T-helper 2 cell treated with Interferon-gamma antibody and Interleukin-4, amounts not matched to agents 5 μg/mL and 100 μg/mL, for 36 hours (primary cell): ENCODE measurements around the gene MDGA2.

Experiments
- DNase-seq: peaks from one replicate; pipeline ENCODE4 v3.0.0; 2021; ENCODE audit warnings: low spot score
- H3K27ac Mint-ChIP-seq: one replicate; pipeline ENCODE4 v1.8.0; 2021; ENCODE audit warnings: mild to moderate bottlenecking, mixed read lengths
- H3K27me3 Mint-ChIP-seq: one replicate; pipeline ENCODE4 v1.8.0; 2021; ENCODE audit warnings: low read depth, mixed read lengths
- H3K36me3 Mint-ChIP-seq: one replicate; pipeline ENCODE4 v1.8.0; 2021; ENCODE audit warnings: low read depth, mixed read lengths
- H3K4me1 Mint-ChIP-seq: one replicate; pipeline ENCODE4 v1.8.0; 2021; ENCODE audit warnings: low read depth, mixed read lengths
- H3K4me3 Mint-ChIP-seq: one replicate; pipeline ENCODE4 v1.8.0; 2022; ENCODE audit warnings: mild to moderate bottlenecking, moderate library complexity, mixed read lengths
- H3K9me3 Mint-ChIP-seq: one replicate; pipeline ENCODE4 v1.8.0; 2021; ENCODE audit warnings: mixed read lengths

The MDGA2 gene

GRCh38 chr14:47675466-47676314 lies at the start of gene MDGA2:
MDGA2 (minus strand) TSS chr14:47675605.
- H3K4me3 Mint-ChIP-seq, result peak within 1 kb of the TSS; percentile 48
- H3K9me3 Mint-ChIP-seq, result no peaks in the 10 kb centered on the region
- H3K27ac Mint-ChIP-seq, result no peak within 1 kb of the TSS
- peaks cover 35% of the 10 kb centered on the region for H3K27me3 Mint-ChIP-seq
- DNase-seq, result peak; percentile 6
- no peaks in the 10 kb centered on the region for H3K36me3 Mint-ChIP-seq
- H3K4me1 Mint-ChIP-seq, result peaks cover 1% of the 10 kb centered on the region

- no peaks in the 10 kb centered on the region for H3K36me3 Mint-ChIP-seq
Observed at GRCh38 chr14:47722929-47723693, 47.7 kb upstream of the MDGA2 start.

DNA sequence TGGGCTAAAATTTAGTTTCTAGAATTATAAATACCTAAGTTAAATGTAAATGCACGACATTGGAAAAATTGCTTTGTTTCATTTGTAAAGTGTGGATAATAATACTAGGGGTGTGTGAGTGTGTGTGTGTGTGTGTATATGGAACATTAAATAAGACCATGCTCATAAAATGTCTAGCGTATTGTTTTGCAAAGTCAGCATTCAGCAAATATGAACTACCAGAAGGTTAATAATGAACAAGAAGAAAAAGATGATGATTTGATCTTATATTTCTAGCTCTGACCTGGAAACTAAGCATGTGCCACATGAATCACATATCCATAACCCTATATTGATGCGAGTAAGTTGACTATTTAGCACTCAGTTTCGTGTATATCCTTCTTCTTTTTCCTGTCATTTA lies 44.9 kb upstream of the MDGA2 start:
- Mint-ChIP-seq H3K27me3 (no peaks in the 10 kb centered on the region), H3K36me3 (no peaks in the 10 kb centered on the region), H3K4me3 (no peak overlapping the region), H3K27ac (no peak overlapping the region), H3K9me3 (peaks cover 4% of the 10 kb centered on the region), H3K4me1 (no peaks in the 10 kb centered on the region)
- DNase-seq, result no peak

More at GRCh38 chr14:47722929-47723693, 47.7 kb upstream of the MDGA2 start:
- Mint-ChIP-seq H3K27ac (no peak overlapping the region), H3K4me3 (no peak overlapping the region), H3K4me1 (no peaks in the 10 kb centered on the region), H3K9me3 (peaks cover 6% of the 10 kb centered on the region), H3K27me3 (no peaks in the 10 kb centered on the region)
- DNase-seq, result no peak

- Mint-ChIP-seq H3K4me1 (no peaks in the 10 kb centered on the region), H3K4me3 (no peak overlapping the region), H3K9me3 (peaks cover 3% of the 10 kb centered on the region), H3K27ac (no peak overlapping the region), H3K36me3 (no peaks in the 10 kb centered on the region), H3K27me3 (no peaks in the 10 kb centered on the region)
- DNase-seq, result no peak
Observed at GRCh38 chr14:47715330-47715729, 39.9 kb upstream of the MDGA2 start.

DNA sequence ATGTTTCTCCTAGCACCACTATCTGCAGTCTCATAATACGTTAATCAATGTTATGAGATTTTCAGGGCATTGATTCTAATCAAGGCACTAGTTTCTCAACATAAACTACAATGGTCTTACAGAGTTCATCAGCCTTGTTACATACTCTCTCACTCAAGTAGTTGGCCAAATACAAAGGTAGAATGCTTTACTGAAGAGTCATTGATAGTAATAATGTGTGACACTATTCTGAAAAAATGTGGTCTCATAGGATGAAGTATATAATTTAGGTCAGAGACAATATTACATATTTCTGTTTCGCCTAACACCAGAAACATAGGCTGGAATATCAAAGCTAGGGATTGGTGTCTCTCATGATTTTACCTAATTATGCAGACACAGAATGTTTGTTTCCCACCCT lies 35.2 kb upstream of the MDGA2 start:
- no peak for DNase-seq
- Mint-ChIP-seq H3K4me3 (no peak overlapping the region), H3K27ac (no peak overlapping the region), H3K9me3 (peaks cover 13% of the 10 kb centered on the region), H3K27me3 (no peaks in the 10 kb centered on the region), H3K4me1 (no peaks in the 10 kb centered on the region), H3K36me3 (no peaks in the 10 kb centered on the region)

DNA sequence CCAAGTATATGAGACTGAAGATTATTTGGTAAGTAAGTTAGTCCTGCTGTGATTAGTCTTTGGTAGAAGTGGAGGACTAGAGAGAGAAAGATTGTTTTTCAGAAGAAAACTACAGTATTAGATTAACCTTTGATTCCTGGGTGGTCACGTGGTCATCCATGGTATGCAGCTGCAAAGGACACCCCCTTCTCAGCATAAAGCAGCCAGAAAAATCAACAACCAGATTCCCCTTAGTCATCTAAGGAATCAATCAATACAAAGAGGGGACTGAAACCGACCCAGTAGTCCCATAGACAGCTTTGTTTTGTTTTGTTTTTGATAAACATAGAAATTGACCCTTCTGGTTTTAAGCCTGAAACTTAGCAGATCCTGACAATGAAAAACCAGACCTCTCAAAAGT lies 30.3 kb upstream of the MDGA2 start:
- Mint-ChIP-seq H3K27ac (no peak overlapping the region), H3K4me1 (no peaks in the 10 kb centered on the region), H3K27me3 (no peaks in the 10 kb centered on the region), H3K36me3 (no peaks in the 10 kb centered on the region), H3K9me3 (peaks cover 16% of the 10 kb centered on the region), H3K4me3 (no peak overlapping the region)
- no peak for DNase-seq

- no peak overlapping the region for H3K27ac Mint-ChIP-seq
- peaks cover 10% of the 10 kb centered on the region for H3K9me3 Mint-ChIP-seq
- no peak overlapping the region for H3K4me3 Mint-ChIP-seq
- DNase-seq, result no peak
- no peaks in the 10 kb centered on the region for H3K36me3 Mint-ChIP-seq
- no peaks in the 10 kb centered on the region for H3K27me3 Mint-ChIP-seq
- no peaks in the 10 kb centered on the region for H3K4me1 Mint-ChIP-seq
Observed at GRCh38 chr14:47691829-47692228, 16.4 kb upstream of the MDGA2 start.

DNA sequence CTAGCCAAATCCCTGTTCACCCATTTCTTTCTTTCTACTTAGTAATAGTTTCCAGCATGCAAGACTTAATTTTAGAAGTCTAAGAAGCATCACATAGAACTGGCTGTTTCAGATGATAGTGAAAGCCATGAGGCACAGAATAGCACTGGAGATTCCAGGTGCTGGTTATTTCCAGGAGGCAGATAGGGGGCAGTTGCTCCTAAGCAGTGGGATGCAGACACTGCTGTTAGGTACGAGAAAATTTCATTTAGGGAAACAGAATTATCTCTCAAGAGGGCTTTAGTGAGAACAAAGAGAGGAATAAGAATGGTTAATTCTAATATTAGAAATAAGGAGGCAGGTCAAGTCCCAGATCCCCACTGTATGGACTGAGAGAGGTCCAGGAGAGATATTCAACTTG lies 3.6 kb upstream of the MDGA2 start:
- DNase-seq, result no peak
- Mint-ChIP-seq H3K4me3 (no peak overlapping the region), H3K4me1 (peaks cover 1% of the 10 kb centered on the region), H3K27ac (no peak overlapping the region), H3K36me3 (no peaks in the 10 kb centered on the region), H3K27me3 (peaks cover 23% of the 10 kb centered on the region), H3K9me3 (no peaks in the 10 kb centered on the region)

DNA sequence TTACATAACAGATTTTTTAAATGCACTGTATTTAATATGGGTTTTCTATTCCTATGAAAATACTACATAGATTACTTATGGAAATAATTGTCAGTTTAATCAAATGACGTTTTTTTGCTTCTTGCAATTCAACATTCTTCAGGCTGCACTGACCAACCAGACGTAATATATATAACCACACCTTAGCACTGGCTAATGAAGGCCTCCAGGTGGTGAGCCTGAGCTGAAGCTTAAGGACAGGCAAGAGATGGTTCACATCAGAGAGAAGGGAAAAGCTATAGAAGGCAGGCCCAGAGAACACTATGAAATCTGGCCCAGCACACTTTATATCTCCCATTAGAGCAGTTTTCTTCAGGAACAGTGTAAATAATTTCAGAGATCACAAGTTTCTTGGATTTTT lies 2.8 kb upstream of the MDGA2 start:
- Mint-ChIP-seq H3K4me3 (no peak overlapping the region), H3K27me3 (peaks cover 28% of the 10 kb centered on the region), H3K9me3 (no peaks in the 10 kb centered on the region), H3K36me3 (no peaks in the 10 kb centered on the region), H3K4me1 (peaks cover 1% of the 10 kb centered on the region), H3K27ac (no peak overlapping the region)
- DNase-seq, result no peak

DNA sequence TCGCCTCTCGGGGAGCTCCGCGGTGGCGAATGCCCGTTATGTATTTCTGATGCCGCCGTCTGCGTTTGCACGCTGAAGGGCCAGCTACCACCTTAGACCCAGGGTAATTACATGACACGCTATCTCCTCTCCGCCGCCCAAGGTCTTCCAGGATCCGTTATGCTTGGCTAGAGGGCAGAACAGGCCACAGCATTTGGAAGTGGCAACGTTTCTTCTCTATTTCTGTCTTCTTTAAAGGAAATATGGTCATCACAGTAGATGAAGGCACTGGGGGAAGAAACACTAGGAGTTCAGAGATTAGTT lies 861 bp upstream of the MDGA2 start:
- no peaks in the 10 kb centered on the region for H3K9me3 Mint-ChIP-seq
- peaks cover 35% of the 10 kb centered on the region for H3K27me3 Mint-ChIP-seq
- no peaks in the 10 kb centered on the region for H3K36me3 Mint-ChIP-seq

DNA sequence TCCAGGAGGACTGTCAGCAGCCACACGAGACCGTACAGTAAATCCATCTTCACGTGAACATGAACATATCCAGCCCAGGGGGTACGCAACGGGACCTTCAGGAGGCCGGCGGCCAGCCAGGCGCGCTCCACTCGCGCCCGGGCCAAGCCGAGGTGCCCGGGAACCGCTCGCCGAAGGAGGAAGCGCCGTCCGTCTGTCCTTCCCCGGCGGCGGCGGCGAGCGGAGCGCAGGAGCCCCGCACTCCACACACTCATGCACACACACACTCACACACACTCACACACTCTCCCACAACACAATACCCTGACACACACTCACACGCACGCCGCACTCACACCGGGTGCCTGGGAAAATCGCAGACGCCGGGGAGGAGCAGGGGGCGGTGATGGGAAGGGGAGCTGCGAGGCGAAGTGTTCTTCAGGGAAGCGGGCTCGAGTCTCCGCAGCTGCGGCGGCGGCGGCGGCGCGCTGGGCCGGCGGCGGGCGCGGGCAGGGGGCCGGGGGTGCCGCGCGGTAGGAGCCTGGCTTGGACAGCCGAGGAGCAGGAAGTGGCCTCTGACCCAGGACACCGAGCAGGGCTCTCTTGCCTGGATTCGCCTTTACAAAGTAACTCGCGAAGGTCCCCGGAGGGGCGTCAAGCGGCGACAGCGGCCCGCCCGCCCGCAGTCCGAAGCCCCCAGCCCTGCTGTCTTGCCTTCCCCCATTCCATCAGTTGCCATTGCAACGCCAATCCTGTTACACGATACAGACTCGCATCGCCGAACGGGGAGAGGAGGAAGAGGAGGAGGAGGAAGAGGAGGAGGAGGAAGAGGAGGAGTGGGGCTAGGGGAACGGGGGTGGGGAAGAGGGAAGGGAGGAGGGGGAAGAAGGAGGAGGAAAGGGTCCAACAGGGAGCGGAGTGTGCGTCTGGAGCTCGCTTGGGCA lies 601 bp downstream of the MDGA2 start:
- Mint-ChIP-seq H3K36me3 (no peaks in the 10 kb centered on the region), H3K9me3 (no peaks in the 10 kb centered on the region), H3K4me1 (peaks cover 1% of the 10 kb centered on the region), H3K4me3 (peak overlapping the region; percentile 38), H3K27me3 (peaks cover 35% of the 10 kb centered on the region), H3K27ac (no peak overlapping the region)
- DNase-seq, result no peak

More for the DNA sequence above, 861 bp upstream of the MDGA2 start:
- no peak for DNase-seq
- Mint-ChIP-seq H3K4me1 (peaks cover 1% of the 10 kb centered on the region), H3K4me3 (peak overlapping the region; percentile 48), H3K27ac (no peak overlapping the region)

- Mint-ChIP-seq H3K9me3 (no peaks in the 10 kb centered on the region), H3K4me1 (peaks cover 1% of the 10 kb centered on the region), H3K4me3 (peak overlapping the region; percentile 38), H3K27ac (no peak overlapping the region), H3K36me3 (no peaks in the 10 kb centered on the region), H3K27me3 (peaks cover 35% of the 10 kb centered on the region)
- no peak for DNase-seq
Observed at GRCh38 chr14:47674148-47674542, 1.3 kb downstream of the MDGA2 start.

DNA sequence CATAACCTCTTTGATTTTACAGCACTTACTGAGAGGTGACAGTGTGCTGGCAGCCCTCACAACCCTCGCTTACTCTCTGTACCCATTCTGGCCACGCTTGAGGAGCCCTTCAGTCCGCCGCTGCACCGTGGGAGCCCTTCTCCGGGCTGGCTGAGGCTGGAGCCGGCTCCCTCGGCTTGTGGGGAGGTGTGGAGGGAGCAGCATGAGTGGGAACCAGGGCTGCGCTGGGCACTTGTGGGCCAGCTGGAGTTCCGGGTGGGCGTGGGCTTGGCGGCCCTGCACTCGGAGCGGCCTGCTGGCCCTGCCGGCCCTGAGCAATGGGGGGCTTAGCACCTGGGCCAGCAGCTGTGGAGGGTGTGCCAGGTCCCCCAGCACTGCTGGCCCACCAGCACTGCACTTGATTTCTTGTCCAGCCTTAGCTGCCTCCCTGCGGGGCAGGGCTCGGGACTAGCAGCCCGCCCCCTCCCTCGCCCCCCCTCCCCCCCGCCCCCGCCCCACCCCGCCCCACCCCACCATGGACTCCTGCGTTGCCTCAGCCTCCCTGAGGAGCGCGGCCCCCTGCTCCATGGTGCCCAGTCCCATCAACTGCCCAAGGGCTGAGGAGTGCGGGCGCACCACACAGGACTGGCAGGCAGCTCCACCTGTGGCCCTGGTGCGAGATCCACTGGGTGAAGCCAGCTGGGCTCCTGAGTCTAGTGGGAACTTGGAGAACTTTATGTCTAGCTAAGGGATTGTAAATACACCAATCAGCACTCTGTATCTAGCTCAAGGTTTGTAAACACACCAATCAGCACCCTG lies 9.9 kb downstream of the MDGA2 start:
- H3K4me3 Mint-ChIP-seq, result no peak overlapping the region
- no peak overlapping the region for H3K27ac Mint-ChIP-seq
- no peak for DNase-seq
- H3K36me3 Mint-ChIP-seq, result no peaks in the 10 kb centered on the region
- no peaks in the 10 kb centered on the region for H3K27me3 Mint-ChIP-seq
- no peaks in the 10 kb centered on the region for H3K9me3 Mint-ChIP-seq
- H3K4me1 Mint-ChIP-seq, result no peaks in the 10 kb centered on the region
